ENCODE measurements around the gene UCHL5.

UCHL5 gene

GRCh38 chr1:193059282-193060114, at the start of gene UCHL5, which contains the start of gene RO60:
UCHL5 (minus strand) TSS chr1:193059360; CDS start chr1:193059260, 100 bp downstream.
RO60 (plus strand) TSS chr1:193059612; CDS start chr1:193069055, 9,443 bp downstream.
- FAIRE-seq: peak; percentile 97

- no peak for FAIRE-seq
Measured at GRCh38 chr1:193108471-193108870, 49.3 kb upstream of the UCHL5 start.

- FAIRE-seq: no peak
Measured at GRCh38 chr1:193105821-193106177, 46.6 kb upstream of the UCHL5 start.

GRCh38 chr1:193104907-193105820, 46.0 kb upstream of the UCHL5 start, which contains the start of gene GLRX2:
GLRX2 (minus strand) TSS chr1:193105414; CDS start chr1:193105382, 32 bp downstream.
- FAIRE-seq: no peak

GRCh38 chr1:193104502-193104906, 45.3 kb upstream of the UCHL5 start:
- no peak for FAIRE-seq

- no peak for FAIRE-seq
Measured at GRCh38 chr1:193103759-193104501, 44.8 kb upstream of the UCHL5 start.

GRCh38 chr1:193102662-193103061, 43.5 kb upstream of the UCHL5 start:
- no peak for FAIRE-seq

GRCh38 chr1:193094112-193094511, 35.0 kb upstream of the UCHL5 start:
- no peak for FAIRE-seq

GRCh38 chr1:193090865-193091264, 31.7 kb upstream of the UCHL5 start:
- no peak for FAIRE-seq

GRCh38 chr1:193087893-193088292, 28.7 kb upstream of the UCHL5 start:
- FAIRE-seq: no peak

- FAIRE-seq: peak; percentile 93
Measured at GRCh38 chr1:193086342-193086741, 27.2 kb upstream of the UCHL5 start.

- FAIRE-seq: peak; percentile 84
Measured at GRCh38 chr1:193085263-193085662, 26.1 kb upstream of the UCHL5 start.

GRCh38 chr1:193083365-193084088, 24.4 kb upstream of the UCHL5 start:
- FAIRE-seq: no peak

GRCh38 chr1:193079187-193079586, 20.0 kb upstream of the UCHL5 start:
- no peak for FAIRE-seq

GRCh38 chr1:193077991-193078390, 18.8 kb upstream of the UCHL5 start:
- FAIRE-seq: no peak

- no peak for FAIRE-seq
Measured at GRCh38 chr1:193070942-193071341, 11.8 kb upstream of the UCHL5 start.

- no peak for FAIRE-seq
Measured at GRCh38 chr1:193070386-193070753, 11.2 kb upstream of the UCHL5 start.

- FAIRE-seq: peak; percentile 68
Measured at GRCh38 chr1:193069748-193070385, 10.7 kb upstream of the UCHL5 start.

- FAIRE-seq: no peak
Measured at GRCh38 chr1:193068013-193068412, 8.9 kb upstream of the UCHL5 start.

- no peak for FAIRE-seq
Measured at GRCh38 chr1:193066606-193067005, 7.4 kb upstream of the UCHL5 start.

GRCh38 chr1:193065954-193066353, 6.8 kb upstream of the UCHL5 start:
- FAIRE-seq: no peak

All from TTC549 (cell line).